Astrocyte of the cerebellum (primary cell): ENCODE results near the gene WDR48.

Experiments used
- DNase-seq: peaks from one replicate; pipeline ENCODE4 v3.0.0-alpha.2; 2011; ENCODE audit warnings: low read depth
- H3K4me3 ChIP-seq: 2 replicates; pipeline ENCODE4 v1.5.1; 2011; ENCODE audit warnings: mild to moderate bottlenecking, low read depth, low read length, moderate library complexity
- in situ Hi-C: cut with HindIII; loops from 2 replicates; pipeline ENCODE4 v1.10.0; 2017; ENCODE audit warnings: low sequenced_read_pairs
- TF ChIP-seq, protein P1 (sequence below): IDR thresholded peaks from 2 replicates; pipeline ENCODE4 v1.5.1; 2012; ENCODE audit warnings: low read length, low read depth, moderate library complexity, mild to moderate bottlenecking; ENCODE audit errors: missing control alignments

WDR48 gene

DNA sequence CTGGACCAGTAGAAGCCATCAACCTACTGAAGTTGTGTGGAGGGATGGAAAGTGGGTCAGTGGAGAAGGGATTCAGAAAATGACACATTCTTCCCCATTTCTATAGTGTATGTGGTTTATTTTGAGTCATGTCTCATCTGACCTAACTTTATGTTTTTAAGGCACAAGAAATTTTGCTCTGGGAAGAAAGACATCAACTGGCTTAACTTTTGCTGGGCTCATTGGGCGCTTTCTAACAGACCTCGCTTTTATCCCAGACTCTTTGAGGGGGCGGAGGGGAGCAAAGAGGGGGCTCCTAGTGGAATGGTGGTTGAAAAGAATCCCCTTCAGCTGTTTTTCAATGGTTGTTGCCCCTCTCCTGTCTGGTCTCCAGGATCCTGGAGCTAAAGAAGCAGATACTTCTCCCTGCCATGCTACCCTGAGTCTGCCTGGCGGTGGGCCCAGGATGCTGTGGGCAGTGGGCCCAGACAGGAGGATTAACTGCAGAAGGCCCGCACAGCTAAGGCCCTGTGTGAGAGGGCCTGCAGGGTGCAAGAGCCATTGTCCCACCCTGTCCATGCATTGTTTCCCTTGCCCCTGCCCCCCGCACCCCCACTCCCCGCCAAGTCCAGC lies 87.1 kb downstream of the WDR48 start:
- no peak overlapping the region for H3K4me3 ChIP-seq
- TF ChIP-seq, protein P1, sequence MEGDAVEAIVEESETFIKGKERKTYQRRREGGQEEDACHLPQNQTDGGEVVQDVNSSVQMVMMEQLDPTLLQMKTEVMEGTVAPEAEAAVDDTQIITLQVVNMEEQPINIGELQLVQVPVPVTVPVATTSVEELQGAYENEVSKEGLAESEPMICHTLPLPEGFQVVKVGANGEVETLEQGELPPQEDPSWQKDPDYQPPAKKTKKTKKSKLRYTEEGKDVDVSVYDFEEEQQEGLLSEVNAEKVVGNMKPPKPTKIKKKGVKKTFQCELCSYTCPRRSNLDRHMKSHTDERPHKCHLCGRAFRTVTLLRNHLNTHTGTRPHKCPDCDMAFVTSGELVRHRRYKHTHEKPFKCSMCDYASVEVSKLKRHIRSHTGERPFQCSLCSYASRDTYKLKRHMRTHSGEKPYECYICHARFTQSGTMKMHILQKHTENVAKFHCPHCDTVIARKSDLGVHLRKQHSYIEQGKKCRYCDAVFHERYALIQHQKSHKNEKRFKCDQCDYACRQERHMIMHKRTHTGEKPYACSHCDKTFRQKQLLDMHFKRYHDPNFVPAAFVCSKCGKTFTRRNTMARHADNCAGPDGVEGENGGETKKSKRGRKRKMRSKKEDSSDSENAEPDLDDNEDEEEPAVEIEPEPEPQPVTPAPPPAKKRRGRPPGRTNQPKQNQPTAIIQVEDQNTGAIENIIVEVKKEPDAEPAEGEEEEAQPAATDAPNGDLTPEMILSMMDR, result no peak
- DNase-seq, result no peak
- in situ Hi-C loops, result no loop called here

DNA sequence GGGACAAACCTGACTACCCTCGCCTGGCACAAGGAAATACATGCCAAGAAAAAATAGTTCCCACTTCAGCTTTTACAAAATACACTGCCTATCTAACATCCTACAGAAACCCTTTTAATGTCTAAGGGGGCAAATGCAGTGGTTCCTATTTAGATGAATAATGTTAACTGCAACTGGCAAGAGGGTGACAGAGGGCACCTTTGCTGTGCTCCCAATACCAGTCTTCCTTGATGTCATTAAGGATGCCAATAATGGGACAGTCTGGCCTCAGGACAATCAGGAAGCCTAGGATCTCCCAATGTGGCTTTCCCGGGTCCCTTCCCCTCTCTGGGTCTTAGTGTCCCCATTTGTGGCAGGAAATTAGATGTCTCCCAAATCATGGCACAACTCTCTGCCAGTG lies 87.6 kb downstream of the WDR48 start:
- TF ChIP-seq, protein P1, result no peak
- no peak for DNase-seq
- H3K4me3 ChIP-seq, result no peak overlapping the region
- in situ Hi-C loops, result no loop called here

DNA sequence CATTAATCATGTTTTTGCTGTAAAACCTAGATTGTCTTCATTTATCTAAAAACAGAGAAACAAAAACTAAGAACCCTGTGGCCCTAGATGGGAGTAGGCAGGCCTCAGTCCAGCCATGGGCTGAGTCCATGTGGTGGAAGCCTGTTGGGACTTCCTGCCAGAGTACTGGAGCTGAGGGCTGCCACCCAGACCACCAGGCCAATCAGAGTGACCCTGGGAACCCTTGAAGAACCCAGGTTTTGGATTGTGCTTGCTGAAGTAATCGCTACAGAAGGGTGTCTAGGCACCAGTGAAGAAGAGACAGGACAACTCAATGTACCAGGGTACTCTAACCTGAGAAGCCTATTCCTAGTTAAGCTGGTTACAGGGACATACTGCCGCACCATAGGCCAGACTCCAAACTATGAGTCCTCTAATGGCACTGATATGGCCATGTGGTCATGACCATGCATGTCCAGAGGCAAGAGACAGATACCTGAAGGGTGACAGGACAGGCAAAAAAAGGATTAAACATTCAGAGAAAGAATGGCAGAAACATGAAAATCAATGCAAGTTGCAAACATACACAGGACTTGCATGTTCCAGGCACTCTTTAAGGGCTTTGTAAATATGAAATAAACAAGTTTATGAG lies 88.6 kb downstream of the WDR48 start:
- TF ChIP-seq, protein P1, result no peak
- in situ Hi-C loops, result no loop called here
- H3K4me3 ChIP-seq, result no peak overlapping the region
- DNase-seq, result no peak

DNA sequence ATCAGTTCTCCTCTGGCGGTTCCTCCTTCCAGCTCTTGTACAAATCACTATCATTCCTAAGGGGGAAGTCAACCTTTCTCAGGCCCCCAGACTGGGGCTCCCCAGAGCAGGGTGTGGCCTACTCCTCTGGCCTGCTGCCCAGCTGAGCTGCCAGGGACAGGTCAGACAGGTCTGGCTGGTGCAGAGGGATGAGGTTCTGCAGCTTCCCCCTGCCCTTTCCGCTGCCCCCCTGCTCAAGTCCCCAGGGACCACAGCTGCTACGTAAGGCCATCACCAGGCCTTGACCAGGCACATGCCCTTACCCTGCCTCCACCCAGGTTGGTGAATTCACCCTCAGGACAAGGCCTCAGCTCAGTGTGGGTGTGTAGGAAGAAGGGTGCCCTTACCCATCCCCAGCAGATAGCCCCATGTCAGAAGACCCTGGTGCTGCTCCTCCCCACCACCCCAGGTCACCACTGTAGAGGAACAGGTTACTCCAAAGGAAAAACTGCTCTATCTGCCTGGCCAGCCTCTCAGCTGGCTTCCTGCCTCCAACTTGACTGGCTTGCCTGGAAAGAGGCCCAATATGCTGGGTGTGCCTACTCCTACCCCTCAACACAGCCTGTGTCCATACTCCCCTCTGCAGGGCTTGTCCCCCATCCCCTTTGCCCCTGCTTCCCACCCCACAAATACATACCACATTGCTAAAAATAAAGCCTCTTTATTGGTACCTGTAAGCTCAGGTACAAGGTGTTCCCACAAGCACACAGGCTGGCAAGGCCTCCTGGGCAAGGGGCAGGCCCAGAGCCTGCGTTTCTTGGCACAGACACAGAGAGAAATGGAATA lies 89.6 kb downstream of the WDR48 start:
- in situ Hi-C loops, result no loop called here
- no peak overlapping the region for H3K4me3 ChIP-seq
- no peak for DNase-seq
- TF ChIP-seq, protein P1, result no peak

DNA sequence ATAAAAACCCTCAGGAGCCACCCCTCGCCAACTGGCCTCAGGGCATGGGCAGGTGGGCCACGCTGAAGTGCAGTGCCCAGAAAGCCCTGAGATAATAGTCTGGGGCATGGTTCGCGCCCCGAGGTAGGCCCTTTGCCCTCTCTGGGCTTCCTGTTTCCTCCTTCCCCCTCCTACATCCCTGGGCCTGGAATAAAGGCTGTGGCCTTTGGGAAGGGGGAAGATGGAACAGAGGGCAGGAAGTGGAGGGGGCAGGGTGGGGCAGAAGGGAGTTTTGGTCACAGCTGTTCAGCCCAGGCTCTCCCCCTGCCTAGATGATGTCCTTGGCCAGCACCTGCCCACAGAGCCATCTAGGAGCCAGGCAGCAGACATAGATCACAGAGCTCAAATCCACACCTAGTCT lies 90.3 kb downstream of the WDR48 start:
- H3K4me3 ChIP-seq, result no peak overlapping the region
- no peak for DNase-seq
- TF ChIP-seq, protein P1, result no peak
- in situ Hi-C loops, result no loop called here

DNA sequence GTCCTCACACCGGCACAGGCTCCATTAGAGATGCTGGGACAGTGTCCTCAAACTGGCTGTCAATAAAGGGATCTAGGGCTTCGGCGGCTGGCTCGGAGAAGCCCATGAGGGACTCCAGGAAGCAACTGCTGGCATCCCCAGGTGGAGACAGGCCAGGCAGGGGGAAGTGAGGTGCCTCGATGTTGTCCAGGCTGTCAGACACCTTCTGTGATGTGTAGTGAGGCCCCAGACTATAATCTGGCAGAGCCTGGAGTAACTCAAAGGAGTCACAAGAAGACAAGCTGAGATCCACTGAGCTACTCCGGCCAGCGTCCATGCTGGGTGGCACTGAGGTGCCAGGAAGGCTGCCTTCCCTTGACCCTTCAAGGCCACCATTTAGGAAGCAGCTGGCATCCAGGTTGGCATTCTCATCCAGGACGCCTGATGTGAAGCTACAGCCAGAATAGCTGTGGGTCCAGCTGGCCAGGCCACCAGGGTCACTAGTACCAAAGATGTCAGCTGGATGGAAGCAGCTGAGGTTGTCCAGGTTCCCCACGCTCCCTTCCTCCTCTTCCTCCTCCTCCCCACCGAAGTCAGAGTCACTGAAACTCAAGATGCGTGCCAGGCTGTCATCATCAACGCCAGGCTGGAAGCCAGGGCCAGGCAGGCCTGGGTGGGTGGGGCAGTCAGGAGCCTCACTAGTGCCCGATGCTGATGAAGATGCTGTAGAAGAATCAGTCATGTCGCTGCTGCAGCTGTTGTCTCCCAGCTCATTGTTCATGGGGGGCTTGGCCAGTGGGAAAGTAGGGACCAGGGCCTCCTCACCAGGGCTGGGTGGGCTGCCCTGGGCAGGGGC lies 91.5 kb downstream of the WDR48 start:
- TF ChIP-seq, protein P1, result no peak
- in situ Hi-C loops, result no loop called here
- no peak for DNase-seq
- H3K4me3 ChIP-seq, result no peak overlapping the region
